KOPT-K1 (cell line): ENCODE measurements around the gene NCL.

Experiments
- H3K27ac ChIP-seq: fragments of 200-600 bp; sonication (generic); 2 replicates; pipeline ENCODE4 v1.5.1; 2016; ENCODE audit warnings: antibody characterized with exemption, mild to moderate bottlenecking, low read depth, low read length; ENCODE audit not compliant: poor library complexity, severe bottlenecking
- H3K36me3 ChIP-seq: fragments of 200-600 bp; sonication (generic); 2 replicates; pipeline ENCODE4 v1.5.1; 2017; ENCODE audit warnings: antibody characterized with exemption, mild to moderate bottlenecking, low read length, moderate library complexity; ENCODE audit not compliant: insufficient read depth
- H3K9me3 ChIP-seq: fragments of 200-600 bp; sonication (generic); 2 replicates; pipeline ENCODE4 v1.5.1; 2017; ENCODE audit warnings: antibody characterized with exemption, low read length, mild to moderate bottlenecking; ENCODE audit not compliant: insufficient read depth, poor library complexity, severe bottlenecking

The NCL gene

DNA sequence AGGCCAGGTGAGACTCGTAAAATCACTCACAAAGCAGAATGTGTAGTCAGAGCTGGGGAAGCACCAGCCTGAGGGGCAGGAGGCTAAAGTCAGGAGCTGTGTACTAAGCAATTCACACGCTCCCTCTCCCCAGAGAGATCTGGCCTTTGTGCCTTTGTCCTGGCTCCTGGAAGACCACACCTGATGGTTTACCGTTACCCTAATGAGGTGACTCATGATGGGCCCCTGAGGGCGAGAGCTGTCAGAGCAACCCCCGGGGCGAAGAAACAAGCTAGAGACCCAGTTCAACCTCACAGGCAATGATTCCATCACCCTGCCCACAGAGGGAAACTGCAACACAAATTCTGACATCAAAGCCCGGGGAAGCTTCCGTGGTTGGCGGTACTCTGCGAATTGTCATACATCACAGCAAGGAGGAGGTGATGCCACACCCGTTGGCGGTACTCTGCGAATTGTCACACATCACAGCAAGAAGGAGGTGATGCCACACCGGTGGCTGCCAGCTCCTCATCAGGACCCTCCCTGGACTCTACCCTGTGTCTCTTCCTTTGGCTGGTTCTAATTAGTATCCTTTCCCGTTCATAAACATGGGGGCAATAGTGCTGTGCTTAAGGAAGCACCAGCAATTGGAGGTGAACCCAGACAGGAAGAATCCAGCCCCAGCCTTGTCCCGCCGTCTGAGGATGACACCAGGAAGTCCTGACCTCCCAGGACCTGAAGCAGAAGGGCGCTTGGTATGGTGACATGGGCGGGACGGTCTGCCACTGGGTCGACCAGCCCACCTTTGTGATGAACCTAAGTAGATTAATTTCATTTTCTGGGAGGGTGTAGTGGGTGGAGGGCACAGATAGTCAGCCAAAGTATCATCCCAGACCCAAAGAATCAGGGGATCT is 38.2 kb downstream of the NCL start:
- no peaks in the 10 kb centered on the region for H3K36me3 ChIP-seq
- H3K27ac ChIP-seq, result no peak overlapping the region
- H3K9me3 ChIP-seq, result no peaks in the 10 kb centered on the region

DNA sequence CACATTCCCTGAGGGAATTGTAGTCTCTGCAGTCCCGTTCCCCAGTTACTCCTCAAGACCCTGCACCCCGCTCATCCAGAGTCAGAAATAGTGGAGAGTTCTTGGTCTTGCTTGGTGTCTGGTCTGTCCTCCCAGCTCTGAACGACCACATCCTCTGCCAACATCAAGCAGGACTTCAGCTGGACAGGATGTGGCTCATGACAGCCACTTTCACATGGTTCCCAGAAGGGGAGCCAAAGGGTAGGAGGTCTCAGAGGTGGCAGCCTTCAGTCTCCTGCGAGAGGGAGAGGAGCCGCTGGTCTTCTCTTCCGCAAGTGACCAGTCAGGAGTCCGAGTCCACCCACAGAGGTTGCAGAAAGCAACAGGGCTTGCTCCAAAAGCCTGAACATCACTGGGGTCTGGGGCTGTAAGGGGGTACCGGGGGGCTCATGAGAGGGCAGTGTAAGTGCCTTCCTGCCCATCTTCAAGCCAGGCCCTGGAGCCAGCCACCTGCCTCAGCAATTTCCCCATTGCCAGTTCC is 38.9 kb downstream of the NCL start:
- H3K36me3 ChIP-seq, result no peaks in the 10 kb centered on the region
- H3K27ac ChIP-seq, result no peak overlapping the region
- no peaks in the 10 kb centered on the region for H3K9me3 ChIP-seq

DNA sequence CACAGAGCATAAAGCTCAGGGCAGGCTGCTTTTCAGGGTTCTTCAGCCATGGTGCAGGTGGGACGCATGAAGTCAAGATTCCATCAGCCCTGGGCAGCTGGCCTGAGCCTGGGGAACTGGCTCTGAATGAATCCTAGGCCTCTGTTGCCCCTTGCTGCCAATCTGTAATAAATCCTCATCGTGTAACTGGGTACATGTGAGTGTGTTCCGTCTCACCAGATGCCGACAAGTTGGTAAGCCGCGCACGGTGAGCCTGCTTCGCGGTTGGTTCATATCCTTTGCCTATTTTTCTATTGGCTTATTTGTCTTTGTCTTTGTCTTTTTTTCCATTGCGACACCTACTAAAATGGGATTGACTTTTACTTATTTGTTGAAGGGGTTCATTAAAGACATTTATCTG is 41.1 kb downstream of the NCL start:
- no peaks in the 10 kb centered on the region for H3K9me3 ChIP-seq
- H3K27ac ChIP-seq, result no peak overlapping the region
- no peaks in the 10 kb centered on the region for H3K36me3 ChIP-seq

GRCh38 chr2:231422056-231422455 is 42.2 kb downstream of the NCL start:
- no peaks in the 10 kb centered on the region for H3K9me3 ChIP-seq
- no peaks in the 10 kb centered on the region for H3K36me3 ChIP-seq
- no peak overlapping the region for H3K27ac ChIP-seq

DNA sequence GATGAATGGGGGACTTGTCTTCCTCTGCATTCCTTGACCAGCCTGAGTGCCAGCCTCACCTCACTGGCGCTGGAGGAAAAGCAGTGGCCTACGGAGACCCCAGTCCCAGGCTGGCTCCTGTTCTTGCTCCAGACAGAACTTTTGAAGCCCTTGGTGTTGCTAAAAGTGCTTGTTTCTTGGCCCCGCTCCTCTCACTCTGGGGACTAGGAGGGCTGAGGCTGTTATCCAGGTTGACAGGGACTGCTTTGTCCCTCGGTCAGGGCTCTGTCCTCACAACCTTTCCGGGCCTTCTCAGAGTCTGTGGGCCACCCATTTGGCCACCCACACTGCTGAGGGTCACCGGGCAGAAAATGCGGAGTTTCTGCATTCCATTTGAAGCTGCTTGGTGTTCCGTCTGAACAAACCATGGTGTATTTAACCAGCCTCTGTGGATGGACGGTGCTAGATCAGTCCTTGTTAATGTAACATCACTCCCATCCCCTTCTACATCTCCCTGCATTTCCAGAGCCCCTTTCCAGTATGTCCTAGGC is 43.2 kb downstream of the NCL start:
- Histone ChIP-seq H3K36me3 (no peaks in the 10 kb centered on the region), H3K27ac (no peak overlapping the region), H3K9me3 (no peaks in the 10 kb centered on the region)

- no peak overlapping the region for H3K27ac ChIP-seq
- H3K9me3 ChIP-seq, result no peaks in the 10 kb centered on the region
- no peaks in the 10 kb centered on the region for H3K36me3 ChIP-seq
Measured at GRCh38 chr2:231418820-231419640, 45.3 kb downstream of the NCL start.

DNA sequence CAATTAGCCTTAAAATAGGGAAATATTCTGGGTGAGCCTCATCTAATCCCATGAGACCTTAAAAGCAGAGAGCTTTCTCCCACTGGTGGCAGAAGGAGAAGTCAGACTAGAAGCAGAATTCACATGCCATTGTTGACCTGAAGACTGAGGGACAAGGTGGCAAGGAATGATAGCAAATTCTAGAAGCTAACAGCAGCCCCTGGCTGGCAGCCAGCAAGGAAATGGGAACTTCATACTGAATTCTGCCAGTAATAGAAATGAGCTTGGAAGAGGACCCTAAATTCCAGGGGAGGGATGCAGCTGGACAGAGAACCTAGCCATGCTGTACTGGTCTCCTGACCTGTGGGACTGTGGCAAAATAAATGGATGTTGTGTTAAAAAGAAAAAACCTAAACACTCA is 49.3 kb downstream of the NCL start:
- no peak overlapping the region for H3K27ac ChIP-seq
- peaks cover 16% of the 10 kb centered on the region for H3K9me3 ChIP-seq
- H3K36me3 ChIP-seq, result no peaks in the 10 kb centered on the region

GRCh38 chr2:231413921-231414476 is 50.3 kb downstream of the NCL start:
- no peaks in the 10 kb centered on the region for H3K36me3 ChIP-seq
- peaks cover 18% of the 10 kb centered on the region for H3K9me3 ChIP-seq
- H3K27ac ChIP-seq, result no peak overlapping the region

DNA sequence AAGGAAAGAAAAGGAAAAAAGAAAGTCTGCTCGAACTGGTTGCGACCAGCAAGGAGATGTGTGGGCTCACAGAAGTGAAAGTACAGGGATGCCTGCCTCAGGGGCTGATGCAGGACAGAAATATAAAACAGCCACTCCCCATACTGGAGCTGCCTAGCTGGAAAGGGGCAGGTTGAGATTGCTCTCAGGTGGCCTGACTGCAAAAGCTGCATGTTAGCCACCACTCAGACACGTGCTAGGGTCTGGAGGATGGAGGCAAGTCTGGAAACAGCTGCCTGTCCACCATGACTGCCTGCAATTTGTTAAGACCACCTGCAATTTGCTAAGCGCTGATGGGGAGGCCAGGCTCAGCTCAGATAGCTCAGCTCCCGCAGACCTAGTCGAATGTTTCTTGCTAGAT is 50.8 kb downstream of the NCL start:
- Histone ChIP-seq H3K27ac (no peak overlapping the region), H3K36me3 (no peaks in the 10 kb centered on the region), H3K9me3 (peaks cover 18% of the 10 kb centered on the region)

DNA sequence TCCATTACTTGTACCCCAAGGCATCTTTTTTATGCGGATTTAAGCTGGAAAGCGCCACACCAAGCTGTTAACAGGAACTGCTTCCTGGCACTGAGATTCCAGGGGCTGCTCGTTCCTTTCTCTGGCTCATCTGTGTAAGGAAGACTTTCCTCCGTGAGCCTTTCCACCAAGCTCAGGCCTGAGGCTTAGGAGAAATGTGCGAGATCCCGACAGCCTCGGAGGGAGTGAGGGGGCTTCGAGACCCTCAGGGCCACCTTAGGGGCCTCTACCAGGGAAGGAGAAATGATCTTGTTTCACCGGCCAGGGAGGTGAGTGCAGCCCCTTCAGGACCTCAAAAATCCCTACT is 51.7 kb downstream of the NCL start:
- peaks cover 18% of the 10 kb centered on the region for H3K9me3 ChIP-seq
- no peaks in the 10 kb centered on the region for H3K36me3 ChIP-seq
- H3K27ac ChIP-seq, result no peak overlapping the region

DNA sequence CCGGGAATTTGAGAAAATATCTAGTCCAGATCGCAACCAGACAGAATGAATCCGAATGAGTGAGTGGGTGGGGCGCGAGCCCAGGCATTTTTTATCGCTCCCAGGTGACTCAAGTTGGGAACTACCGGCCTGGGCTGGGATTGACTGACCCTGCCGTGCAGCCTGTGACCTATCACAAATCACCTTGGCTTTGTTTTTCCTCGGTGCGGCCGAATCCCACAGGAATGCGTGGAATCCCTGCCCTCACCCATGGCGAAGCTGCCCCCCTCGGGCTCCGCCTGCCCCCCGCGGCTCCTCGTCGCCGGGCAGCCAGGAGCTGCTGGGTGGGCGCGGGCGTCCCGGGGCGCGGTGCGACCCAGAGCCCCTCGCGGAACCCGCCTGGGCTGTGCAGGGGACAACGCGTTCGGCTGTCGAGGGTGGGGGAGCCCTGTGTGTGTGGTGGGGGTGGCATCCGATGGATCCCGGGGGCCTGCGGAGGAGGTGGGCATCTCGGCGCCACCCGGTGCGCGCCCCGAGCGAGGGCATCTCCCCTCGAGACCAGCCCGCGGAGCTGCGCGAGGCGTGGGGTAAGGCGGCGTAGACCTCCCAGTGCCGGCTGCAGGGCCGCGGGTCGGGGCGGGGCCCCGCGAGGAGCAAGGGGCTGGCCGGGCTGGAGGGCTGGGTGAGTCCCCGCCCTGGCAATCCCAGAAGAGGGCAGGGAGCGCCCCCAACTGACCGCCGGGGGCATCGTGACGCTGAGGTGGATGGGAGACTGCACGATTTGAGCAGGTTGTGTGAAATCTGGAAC is 52.3 kb downstream of the NCL start:
- H3K9me3 ChIP-seq, result peaks cover 18% of the 10 kb centered on the region
- H3K27ac ChIP-seq, result no peak overlapping the region
- no peaks in the 10 kb centered on the region for H3K36me3 ChIP-seq

GRCh38 chr2:231411237-231411636 is 53.0 kb downstream of the NCL start:
- Histone ChIP-seq H3K36me3 (no peaks in the 10 kb centered on the region), H3K9me3 (peaks cover 18% of the 10 kb centered on the region), H3K27ac (no peak overlapping the region)

DNA sequence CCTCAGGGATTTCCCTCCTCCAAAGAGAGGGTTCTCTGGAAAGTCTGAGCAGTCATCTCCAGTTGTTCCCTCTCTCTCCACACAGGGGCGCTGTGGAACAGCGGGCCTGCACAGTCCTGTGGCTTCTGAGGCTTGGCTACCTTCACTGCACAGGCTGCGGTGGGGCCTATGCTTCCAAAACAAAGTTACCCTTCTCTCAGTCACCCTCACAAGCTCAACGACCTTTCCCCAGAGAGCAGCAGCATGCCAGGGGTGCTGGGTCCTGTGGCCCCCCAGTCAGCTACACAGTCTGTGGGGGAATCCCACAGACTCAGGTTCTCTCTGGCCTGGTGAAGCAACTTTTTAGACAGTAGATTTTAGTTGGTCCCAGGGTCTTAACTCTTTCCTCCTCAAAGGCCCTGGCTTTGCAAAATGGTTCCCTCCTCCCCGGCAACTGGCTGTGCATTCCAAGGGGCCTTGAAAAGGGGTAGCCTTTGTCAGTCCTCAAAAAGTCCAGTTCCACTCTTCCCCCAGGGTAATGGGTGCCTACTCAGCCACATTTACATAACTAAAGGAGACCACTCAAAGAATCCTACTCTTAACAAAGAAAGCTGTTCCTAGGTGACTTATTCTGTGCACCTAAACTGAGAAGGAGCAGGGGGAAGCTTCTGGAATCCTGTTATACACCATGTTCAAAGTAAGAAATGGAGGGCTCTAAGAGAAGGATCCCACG is 53.8 kb downstream of the NCL start:
- H3K9me3 ChIP-seq, result peaks cover 18% of the 10 kb centered on the region
- no peaks in the 10 kb centered on the region for H3K36me3 ChIP-seq
- no peak overlapping the region for H3K27ac ChIP-seq

GRCh38 chr2:231409776-231410175 is 54.5 kb downstream of the NCL start:
- Histone ChIP-seq H3K36me3 (no peaks in the 10 kb centered on the region), H3K27ac (no peak overlapping the region), H3K9me3 (peaks cover 18% of the 10 kb centered on the region)
